ENCODE results near the gene ATXN7L1.

DNA sequence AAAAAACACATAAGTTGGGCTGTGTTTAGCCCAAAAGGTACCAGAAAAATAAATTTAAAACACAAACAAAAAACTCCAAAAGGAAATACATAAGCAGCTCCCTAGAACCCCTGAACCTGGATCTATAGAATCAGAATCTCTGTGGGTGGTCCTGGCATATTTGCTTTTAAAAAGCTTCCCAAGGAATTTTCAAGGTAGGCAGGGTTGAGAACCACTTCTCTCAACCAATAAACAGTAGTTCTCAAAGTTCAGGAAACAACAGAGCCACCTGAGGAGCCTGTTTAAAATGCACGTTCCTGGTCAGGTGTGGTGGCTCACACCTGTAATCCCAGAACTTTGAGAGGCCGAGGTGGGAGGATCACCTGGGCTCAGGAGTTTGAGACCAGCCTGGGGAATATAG lies 12.5 kb downstream of the ATXN7L1 start:
- TF ChIP-seq, protein P1, sequence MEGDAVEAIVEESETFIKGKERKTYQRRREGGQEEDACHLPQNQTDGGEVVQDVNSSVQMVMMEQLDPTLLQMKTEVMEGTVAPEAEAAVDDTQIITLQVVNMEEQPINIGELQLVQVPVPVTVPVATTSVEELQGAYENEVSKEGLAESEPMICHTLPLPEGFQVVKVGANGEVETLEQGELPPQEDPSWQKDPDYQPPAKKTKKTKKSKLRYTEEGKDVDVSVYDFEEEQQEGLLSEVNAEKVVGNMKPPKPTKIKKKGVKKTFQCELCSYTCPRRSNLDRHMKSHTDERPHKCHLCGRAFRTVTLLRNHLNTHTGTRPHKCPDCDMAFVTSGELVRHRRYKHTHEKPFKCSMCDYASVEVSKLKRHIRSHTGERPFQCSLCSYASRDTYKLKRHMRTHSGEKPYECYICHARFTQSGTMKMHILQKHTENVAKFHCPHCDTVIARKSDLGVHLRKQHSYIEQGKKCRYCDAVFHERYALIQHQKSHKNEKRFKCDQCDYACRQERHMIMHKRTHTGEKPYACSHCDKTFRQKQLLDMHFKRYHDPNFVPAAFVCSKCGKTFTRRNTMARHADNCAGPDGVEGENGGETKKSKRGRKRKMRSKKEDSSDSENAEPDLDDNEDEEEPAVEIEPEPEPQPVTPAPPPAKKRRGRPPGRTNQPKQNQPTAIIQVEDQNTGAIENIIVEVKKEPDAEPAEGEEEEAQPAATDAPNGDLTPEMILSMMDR (IDR thresholded peaks at IDR 0.05): no peak
- TF ChIP-seq POLR2A (IDR thresholded peaks at IDR 0.05): no peak
